ENCODE measurements around the gene TECPR2. TPM values are rescaled to one million over a fixed set of nuclear protein-coding genes. Genes with fewer than 3 reads are reported as not detected.

The TECPR2 gene
- total and polyA plus RNA-seq, 2 of the 13 experiments (the other 11 are each of a cell fraction or from before 2014, with no cell fraction given): 3.5 to 5.7 TPM

DNA sequence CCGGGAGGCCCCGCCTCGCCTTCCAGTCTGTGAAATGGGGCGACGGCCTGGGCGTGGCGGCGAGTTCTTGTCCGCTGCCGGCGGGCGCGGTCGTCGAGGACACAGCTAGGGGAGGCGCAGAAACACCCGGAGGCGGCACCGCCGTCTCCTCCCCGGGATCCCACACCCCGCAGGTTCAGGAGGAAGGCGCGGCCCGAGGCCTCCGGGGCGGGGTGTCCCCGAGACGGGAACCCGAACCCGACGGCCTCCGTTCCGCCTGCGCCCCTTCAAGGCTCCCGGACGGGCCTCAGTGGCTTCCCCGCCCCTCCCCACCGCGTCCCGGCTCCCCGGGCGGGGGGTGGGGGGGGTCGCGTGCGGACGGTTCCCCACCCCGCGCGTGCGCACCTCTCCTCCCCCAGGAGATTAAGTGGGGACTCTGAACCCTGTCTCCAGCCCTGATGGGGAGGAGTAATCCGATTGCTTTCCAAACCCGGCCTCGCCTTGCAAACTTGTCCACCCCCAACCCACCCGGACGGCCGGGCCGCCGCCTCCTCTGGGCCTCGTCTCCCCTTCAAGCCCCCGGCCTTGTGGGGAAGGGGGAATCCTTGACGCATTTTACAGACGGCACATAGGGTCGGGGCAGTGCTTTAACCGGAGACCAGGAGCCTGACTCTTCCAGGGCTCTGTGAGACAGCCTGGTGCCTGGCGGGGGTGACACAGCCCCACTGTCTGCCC is 182.2 kb downstream of the TECPR2 start (continued):
- TF ChIP-seq FOXA1 (IDR thresholded peaks at IDR 0.05) (no peak), FOXA1 (CRISPR knock-in tag; IDR thresholded peaks at IDR 0.05) (no peak), NR2F1 (CRISPR knock-in tag; IDR thresholded peaks at IDR 0.05) (0 out of 4 replicates have a peak, but pooled peaks of 1 of the 2 experiments have one; percentile 8), MED1 (CRISPR knock-in tag; IDR thresholded peaks at IDR 0.05) (peak; percentile 65; the same call in 1 of the 2 replicates), ARHGAP35 (CRISPR knock-in tag; IDR thresholded peaks at IDR 0.05; ENCODE audit: borderline replicate concordance) (peak; percentile 57; the same call in 1 of the 2 replicates), WIZ (CRISPR knock-in tag; IDR thresholded peaks at IDR 0.05) (no peak), TBX3 (IDR thresholded peaks at IDR 0.05; ENCODE audit: borderline replicate concordance) (no peak), MIER2 (CRISPR knock-in tag; IDR thresholded peaks at IDR 0.05) (no peak), SETDB1 (CRISPR knock-in tag; IDR thresholded peaks at IDR 0.05; ENCODE audit: borderline replicate concordance) (no peak), FOXK1 (CRISPR knock-in tag; IDR thresholded peaks at IDR 0.05; ENCODE audit: borderline replicate concordance, low read depth) (peak; percentile 59; the same call in 1 of the 2 replicates), RCOR2 (CRISPR knock-in tag; IDR thresholded peaks at IDR 0.05) (peak; percentile 43; the same call in 1 of the 2 replicates), HNF4G (IDR thresholded peaks at IDR 0.05; ENCODE audit: borderline replicate concordance, low read depth, low read length) (peak; percentile 44), HNF4G (CRISPR knock-in tag; IDR thresholded peaks at IDR 0.05; ENCODE audit: borderline replicate concordance, low read depth) (0 out of 2 replicates have a peak, but pooled peaks have one; percentile 32)
- TF ChIP-seq, protein P1, sequence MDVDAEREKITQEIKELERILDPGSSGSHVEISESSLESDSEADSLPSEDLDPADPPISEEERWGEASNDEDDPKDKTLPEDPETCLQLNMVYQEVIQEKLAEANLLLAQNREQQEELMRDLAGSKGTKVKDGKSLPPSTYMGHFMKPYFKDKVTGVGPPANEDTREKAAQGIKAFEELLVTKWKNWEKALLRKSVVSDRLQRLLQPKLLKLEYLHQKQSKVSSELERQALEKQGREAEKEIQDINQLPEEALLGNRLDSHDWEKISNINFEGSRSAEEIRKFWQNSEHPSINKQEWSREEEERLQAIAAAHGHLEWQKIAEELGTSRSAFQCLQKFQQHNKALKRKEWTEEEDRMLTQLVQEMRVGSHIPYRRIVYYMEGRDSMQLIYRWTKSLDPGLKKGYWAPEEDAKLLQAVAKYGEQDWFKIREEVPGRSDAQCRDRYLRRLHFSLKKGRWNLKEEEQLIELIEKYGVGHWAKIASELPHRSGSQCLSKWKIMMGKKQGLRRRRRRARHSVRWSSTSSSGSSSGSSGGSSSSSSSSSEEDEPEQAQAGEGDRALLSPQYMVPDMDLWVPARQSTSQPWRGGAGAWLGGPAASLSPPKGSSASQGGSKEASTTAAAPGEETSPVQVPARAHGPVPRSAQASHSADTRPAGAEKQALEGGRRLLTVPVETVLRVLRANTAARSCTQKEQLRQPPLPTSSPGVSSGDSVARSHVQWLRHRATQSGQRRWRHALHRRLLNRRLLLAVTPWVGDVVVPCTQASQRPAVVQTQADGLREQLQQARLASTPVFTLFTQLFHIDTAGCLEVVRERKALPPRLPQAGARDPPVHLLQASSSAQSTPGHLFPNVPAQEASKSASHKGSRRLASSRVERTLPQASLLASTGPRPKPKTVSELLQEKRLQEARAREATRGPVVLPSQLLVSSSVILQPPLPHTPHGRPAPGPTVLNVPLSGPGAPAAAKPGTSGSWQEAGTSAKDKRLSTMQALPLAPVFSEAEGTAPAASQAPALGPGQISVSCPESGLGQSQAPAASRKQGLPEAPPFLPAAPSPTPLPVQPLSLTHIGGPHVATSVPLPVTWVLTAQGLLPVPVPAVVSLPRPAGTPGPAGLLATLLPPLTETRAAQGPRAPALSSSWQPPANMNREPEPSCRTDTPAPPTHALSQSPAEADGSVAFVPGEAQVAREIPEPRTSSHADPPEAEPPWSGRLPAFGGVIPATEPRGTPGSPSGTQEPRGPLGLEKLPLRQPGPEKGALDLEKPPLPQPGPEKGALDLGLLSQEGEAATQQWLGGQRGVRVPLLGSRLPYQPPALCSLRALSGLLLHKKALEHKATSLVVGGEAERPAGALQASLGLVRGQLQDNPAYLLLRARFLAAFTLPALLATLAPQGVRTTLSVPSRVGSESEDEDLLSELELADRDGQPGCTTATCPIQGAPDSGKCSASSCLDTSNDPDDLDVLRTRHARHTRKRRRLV (CRISPR knock-in tag; IDR thresholded peaks at IDR 0.05): no peak
- TF ChIP-seq, protein P2, sequence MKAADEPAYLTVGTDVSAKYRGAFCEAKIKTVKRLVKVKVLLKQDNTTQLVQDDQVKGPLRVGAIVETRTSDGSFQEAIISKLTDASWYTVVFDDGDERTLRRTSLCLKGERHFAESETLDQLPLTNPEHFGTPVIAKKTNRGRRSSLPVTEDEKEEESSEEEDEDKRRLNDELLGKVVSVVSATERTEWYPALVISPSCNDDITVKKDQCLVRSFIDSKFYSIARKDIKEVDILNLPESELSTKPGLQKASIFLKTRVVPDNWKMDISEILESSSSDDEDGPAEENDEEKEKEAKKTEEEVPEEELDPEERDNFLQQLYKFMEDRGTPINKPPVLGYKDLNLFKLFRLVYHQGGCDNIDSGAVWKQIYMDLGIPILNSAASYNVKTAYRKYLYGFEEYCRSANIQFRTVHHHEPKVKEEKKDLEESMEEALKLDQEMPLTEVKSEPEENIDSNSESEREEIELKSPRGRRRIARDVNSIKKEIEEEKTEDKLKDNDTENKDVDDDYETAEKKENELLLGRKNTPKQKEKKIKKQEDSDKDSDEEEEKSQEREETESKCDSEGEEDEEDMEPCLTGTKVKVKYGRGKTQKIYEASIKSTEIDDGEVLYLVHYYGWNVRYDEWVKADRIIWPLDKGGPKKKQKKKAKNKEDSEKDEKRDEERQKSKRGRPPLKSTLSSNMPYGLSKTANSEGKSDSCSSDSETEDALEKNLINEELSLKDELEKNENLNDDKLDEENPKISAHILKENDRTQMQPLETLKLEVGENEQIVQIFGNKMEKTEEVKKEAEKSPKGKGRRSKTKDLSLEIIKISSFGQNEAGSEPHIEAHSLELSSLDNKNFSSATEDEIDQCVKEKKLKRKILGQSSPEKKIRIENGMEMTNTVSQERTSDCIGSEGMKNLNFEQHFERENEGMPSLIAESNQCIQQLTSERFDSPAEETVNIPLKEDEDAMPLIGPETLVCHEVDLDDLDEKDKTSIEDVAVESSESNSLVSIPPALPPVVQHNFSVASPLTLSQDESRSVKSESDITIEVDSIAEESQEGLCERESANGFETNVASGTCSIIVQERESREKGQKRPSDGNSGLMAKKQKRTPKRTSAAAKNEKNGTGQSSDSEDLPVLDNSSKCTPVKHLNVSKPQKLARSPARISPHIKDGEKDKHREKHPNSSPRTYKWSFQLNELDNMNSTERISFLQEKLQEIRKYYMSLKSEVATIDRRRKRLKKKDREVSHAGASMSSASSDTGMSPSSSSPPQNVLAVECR (CRISPR knock-in tag; IDR thresholded peaks at IDR 0.05; ENCODE audit: borderline replicate concordance): no peak; the same call in 1 of the 2 replicates
- TF ChIP-seq, protein P3, sequence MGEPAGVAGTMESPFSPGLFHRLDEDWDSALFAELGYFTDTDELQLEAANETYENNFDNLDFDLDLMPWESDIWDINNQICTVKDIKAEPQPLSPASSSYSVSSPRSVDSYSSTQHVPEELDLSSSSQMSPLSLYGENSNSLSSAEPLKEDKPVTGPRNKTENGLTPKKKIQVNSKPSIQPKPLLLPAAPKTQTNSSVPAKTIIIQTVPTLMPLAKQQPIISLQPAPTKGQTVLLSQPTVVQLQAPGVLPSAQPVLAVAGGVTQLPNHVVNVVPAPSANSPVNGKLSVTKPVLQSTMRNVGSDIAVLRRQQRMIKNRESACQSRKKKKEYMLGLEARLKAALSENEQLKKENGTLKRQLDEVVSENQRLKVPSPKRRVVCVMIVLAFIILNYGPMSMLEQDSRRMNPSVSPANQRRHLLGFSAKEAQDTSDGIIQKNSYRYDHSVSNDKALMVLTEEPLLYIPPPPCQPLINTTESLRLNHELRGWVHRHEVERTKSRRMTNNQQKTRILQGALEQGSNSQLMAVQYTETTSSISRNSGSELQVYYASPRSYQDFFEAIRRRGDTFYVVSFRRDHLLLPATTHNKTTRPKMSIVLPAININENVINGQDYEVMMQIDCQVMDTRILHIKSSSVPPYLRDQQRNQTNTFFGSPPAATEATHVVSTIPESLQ (CRISPR knock-in tag; conservative IDR thresholded peaks at IDR 0.05): no peak
